ENCODE data around the gene NUMB. TPM values are rescaled to one million over a fixed set of nuclear protein-coding genes. Genes with fewer than 3 reads are reported as not detected.

The NUMB gene
- total RNA-seq, 2 experiments from 2014 or later: 44.5 to 46.4 TPM

DNA sequence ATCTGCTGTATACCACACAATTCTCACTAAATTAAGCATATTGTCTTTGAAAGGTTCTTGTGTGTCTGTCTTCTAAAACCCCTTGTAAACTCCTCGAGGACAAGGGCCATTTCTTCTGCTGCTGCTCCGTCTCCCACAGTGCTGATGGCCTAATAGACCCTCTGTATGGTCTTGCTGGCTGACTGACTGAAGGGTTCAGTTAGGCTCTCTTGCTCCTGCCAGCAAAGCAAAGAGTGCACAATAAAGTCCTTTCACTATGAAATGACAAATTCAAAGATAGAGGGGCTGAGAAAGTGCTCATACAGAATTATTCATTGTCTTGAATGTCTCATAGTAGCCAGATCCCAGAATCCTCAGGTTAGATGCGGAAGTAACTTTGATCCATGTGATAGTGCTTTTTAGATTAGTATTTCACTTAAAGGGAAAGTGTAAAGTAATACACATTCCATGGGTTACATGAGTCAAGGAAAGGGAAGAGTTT is 18.1 kb upstream of the NUMB start:
- no peak for DNase-seq
- H3K36me3 Mint-ChIP-seq (ENCODE audit: low read depth): no peaks in the 10 kb centered on the region
- H3K4me3 Mint-ChIP-seq: no peak overlapping the region
- POLR2A ChIA-PET: no interaction called here
- CTCF ChIA-PET: no interaction called here
- no peak overlapping the region for H3K27ac Mint-ChIP-seq
- peaks cover 5% of the 10 kb centered on the region for H3K4me1 Mint-ChIP-seq
- no peaks in the 10 kb centered on the region for H3K27me3 Mint-ChIP-seq
- H3K9me3 Mint-ChIP-seq: no peaks in the 10 kb centered on the region

DNA sequence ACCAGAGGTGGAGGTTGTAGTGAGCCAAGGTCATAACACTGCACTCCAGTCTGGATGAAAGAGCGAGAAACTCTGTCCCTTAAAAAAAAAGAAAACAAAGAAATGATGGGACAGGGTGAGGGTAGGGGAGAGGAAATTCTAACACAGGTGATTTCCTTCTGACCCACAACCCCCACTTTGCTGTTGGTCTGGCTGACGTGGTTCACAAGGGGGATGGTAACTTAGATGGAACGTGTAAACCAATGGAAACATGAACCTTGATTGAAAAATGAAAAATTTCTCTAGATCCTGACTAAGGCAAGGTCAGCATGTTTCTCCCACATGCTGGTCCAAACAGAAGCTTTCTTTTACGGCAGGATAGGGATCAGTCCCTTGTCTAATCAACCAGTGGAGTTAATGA is 16.6 kb upstream of the NUMB start:
- Mint-ChIP-seq H3K27ac (no peak overlapping the region), H3K9me3 (no peaks in the 10 kb centered on the region), H3K36me3 (ENCODE audit: low read depth) (no peaks in the 10 kb centered on the region), H3K27me3 (no peaks in the 10 kb centered on the region), H3K4me1 (peaks cover 5% of the 10 kb centered on the region), H3K4me3 (no peak overlapping the region)
- no peak for DNase-seq
- ChIA-PET CTCF (interaction anchor here (0.9 to 4.5 kb wide), 2 partner anchors 15 to 179 kb away, joined by 7 to 54 read pairs; no protein-coding TSS in a partner anchor), POLR2A (no interaction called here)

DNA sequence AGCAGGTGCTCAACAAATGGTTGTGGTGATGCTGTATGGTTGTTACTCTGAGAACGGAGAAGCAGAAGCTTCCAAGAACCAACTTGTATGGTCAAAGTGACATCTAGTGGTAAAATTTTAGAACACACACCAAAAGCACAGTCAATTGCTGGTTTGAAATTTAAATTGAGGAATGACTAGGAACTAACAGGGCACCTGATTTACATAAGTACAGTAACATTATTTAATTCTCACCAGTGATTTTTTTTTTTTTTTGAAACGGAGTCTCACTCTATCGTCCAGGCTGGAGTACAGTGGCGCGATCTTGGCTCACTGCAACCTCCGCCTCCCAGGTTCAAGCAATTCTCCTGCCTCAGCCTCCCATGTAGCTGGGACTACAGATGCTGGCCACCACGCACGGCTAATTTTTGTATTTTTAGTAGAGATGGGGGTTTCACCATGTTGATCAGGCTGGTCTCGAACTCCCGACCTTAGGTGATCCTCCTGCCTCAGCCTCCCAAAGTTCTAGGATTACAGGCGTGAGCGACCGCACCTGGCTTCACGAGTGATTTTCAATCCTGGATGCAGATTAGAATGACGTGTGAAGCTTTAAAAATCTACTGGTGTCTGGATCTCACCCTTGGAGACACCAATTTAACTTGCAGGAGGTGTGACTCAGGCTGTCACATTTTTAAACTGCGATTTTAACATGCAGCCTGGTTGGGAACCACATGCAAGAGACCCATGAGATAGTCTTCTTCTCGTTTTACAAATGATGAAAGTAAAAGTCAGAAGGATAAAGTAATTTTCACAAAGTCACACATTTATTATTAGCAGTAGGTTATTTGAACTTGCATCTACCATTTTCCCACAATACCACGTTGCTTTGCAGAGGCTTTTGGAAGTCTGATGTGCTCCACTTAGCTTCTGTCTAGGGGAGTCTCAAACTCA is 14.1 kb upstream of the NUMB start:
- peaks cover 12% of the 10 kb centered on the region for H3K4me1 Mint-ChIP-seq
- no peaks in the 10 kb centered on the region for H3K36me3 Mint-ChIP-seq (ENCODE audit: low read depth)
- no peaks in the 10 kb centered on the region for H3K27me3 Mint-ChIP-seq
- H3K9me3 Mint-ChIP-seq: no peaks in the 10 kb centered on the region
- ChIA-PET CTCF (interaction anchor here (0.7 to 4.5 kb wide), 25 partner anchors 8 to 1019 kb away, joined by 3 to 54 read pairs (median 4); partner anchors contain the start of genes NUMB and RBM25), POLR2A (interaction anchor here (0.6 to 1.4 kb wide), 6 partner anchors 9 to 414 kb away, joined by 3 to 8 read pairs (median 4); partner anchors contain the start of genes RBM25 and RIOX1)
- DNase-seq: no peak
- no peak overlapping the region for H3K27ac Mint-ChIP-seq
- H3K4me3 Mint-ChIP-seq: no peak overlapping the region

DNA sequence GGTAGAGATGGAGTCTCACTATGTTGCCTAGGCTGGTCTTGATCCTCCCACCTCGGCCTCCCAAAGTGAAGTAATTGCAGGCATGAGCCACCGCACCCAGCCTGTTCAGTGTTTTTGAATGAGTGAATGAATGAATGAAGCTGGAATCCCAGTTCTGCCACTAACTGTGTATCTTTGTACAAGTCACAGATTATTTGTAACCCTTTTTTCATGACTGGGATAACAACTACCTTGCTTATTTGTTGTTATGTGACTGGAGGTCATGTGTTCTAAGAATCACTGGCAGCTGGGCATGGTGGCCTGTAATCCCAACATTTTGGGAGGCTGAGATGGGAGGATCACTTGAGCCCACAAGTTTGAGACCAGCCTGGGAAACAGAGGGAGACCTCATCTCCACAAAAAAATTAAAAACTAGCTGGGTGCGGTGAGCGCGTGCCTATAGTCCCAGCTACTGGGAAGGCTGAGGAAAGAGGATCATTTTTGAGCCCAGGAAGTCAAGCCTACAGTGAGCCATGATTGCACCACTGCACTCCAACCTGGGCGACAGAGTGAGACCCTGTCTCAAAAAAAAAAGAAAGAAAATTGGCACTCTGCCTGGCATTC is 13.3 kb upstream of the NUMB start:
- Mint-ChIP-seq H3K9me3 (no peaks in the 10 kb centered on the region), H3K4me3 (no peak overlapping the region), H3K27ac (no peak overlapping the region), H3K36me3 (ENCODE audit: low read depth) (no peaks in the 10 kb centered on the region), H3K4me1 (peaks cover 19% of the 10 kb centered on the region), H3K27me3 (no peaks in the 10 kb centered on the region)
- ChIA-PET CTCF (interaction anchor here (0.6 to 4.5 kb wide), 28 partner anchors 9 to 1018 kb away, joined by 3 to 54 read pairs (median 4); partner anchors contain the start of genes NUMB and RBM25), POLR2A (interaction anchor here (0.6 to 1.4 kb wide), 5 partner anchors 8 to 413 kb away, joined by 3 to 8 read pairs (median 4); partner anchors contain the start of genes RBM25 and RIOX1)
- DNase-seq: no peak

DNA sequence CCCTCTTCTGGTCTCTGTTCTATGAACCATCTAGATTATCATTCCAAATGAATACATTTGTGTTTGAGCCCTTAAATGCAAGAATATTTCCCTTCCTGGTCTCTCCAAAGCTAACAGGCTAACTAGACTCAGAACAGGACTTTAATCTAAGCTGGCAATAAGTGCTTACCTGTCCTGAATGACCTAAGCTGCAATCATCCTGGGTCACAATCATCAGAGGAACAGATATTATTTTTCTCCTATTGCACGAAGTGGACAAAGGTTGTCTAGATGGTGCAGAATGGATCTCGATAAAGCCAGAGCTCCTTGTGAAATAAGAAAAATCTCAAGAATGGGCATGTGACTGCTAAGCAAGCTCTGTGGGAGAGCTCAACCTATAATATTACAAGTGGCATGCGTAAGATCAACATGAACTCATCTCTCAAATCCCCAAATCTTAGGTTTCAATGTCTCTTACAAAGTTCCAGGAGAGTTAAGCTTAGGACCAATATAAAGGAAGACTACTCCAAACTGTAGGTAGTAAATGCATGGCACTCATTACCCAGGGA is 10.6 kb upstream of the NUMB start:
- no peaks in the 10 kb centered on the region for H3K36me3 Mint-ChIP-seq (ENCODE audit: low read depth)
- no peak overlapping the region for H3K27ac Mint-ChIP-seq
- CTCF ChIA-PET: interaction anchor here (1.0 to 3.7 kb wide), 4 partner anchors 10 to 296 kb away, joined by 3 to 22 read pairs (median 12); partner anchors contain the start of gene NUMB
- no peak overlapping the region for H3K4me3 Mint-ChIP-seq
- POLR2A ChIA-PET: interaction anchor here (1.1 to 2.8 kb wide), 3 partner anchors 10 to 22 kb away, joined by 3 to 10 read pairs (median 3); partner anchors contain the start of gene NUMB
- H3K4me1 Mint-ChIP-seq: peaks cover 40% of the 10 kb centered on the region
- DNase-seq: no peak
- H3K27me3 Mint-ChIP-seq: no peaks in the 10 kb centered on the region
- no peaks in the 10 kb centered on the region for H3K9me3 Mint-ChIP-seq

DNA sequence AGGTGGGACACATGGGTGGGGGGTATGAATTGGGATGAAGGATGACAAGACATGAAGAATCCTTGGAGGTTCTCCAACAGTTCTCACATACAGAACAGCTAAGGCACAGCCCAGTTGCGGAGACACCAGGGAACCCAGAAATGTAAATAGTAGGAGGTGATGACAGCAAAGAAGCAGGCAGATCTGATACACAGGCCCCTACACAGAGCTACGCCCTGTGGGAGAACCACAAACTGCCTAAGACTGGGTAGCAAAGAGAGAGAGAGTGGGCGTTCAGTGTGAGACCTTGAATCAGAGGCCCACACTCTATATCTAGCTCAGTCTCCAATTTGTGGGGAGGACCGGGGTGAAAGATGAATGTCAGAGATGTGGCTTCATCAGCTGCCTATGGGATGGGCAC is 9.5 kb upstream of the NUMB start:
- no peak for DNase-seq
- ChIA-PET POLR2A (interaction anchor here (0.9 to 2.8 kb wide), 5 partner anchors 9 to 332 kb away, joined by 3 to 10 read pairs (median 4); partner anchors contain the start of genes NUMB, PSEN1 and RIOX1), CTCF (interaction anchor here (0.7 to 3.7 kb wide), 6 partner anchors 9 to 953 kb away, joined by 3 to 22 read pairs (median 8); partner anchors contain the start of gene NUMB)
- Mint-ChIP-seq H3K27me3 (no peaks in the 10 kb centered on the region), H3K9me3 (no peaks in the 10 kb centered on the region), H3K4me1 (peaks cover 49% of the 10 kb centered on the region), H3K27ac (peak overlapping the region; percentile 34), H3K4me3 (no peak overlapping the region), H3K36me3 (ENCODE audit: low read depth) (no peaks in the 10 kb centered on the region)

DNA sequence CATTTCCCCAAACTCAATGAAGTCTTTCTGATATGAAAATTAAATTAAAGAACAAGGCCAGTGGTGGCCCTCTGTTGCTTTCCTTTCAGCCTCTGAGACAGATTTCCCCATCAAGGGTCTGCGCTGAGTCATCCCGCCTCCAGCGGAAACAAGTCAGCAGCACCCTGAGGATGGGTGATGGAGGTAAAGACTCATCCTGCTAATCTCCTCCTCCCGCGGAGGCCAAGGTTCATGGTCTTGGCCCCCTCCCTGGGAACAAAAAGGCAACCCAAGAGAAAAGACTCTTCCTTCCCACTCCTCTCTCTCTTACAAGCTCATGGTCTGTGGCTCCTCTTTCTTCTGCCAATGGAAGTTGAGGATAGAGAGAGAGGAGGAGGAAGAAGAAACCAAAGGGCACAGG is 9.0 kb upstream of the NUMB start:
- Mint-ChIP-seq H3K27me3 (no peaks in the 10 kb centered on the region), H3K36me3 (ENCODE audit: low read depth) (no peaks in the 10 kb centered on the region), H3K27ac (peak overlapping the region; percentile 34), H3K4me3 (no peak overlapping the region), H3K9me3 (no peaks in the 10 kb centered on the region), H3K4me1 (peaks cover 50% of the 10 kb centered on the region)
- DNase-seq: peak; percentile 58
- POLR2A ChIA-PET: interaction anchor here (0.9 to 2.8 kb wide), 5 partner anchors 9 to 331 kb away, joined by 3 to 10 read pairs (median 4); partner anchors contain the start of genes NUMB, PSEN1 and RIOX1
- CTCF ChIA-PET: interaction anchor here (0.7 to 3.7 kb wide), 5 partner anchors 8 to 952 kb away, joined by 3 to 22 read pairs (median 12); partner anchors contain the start of gene NUMB

DNA sequence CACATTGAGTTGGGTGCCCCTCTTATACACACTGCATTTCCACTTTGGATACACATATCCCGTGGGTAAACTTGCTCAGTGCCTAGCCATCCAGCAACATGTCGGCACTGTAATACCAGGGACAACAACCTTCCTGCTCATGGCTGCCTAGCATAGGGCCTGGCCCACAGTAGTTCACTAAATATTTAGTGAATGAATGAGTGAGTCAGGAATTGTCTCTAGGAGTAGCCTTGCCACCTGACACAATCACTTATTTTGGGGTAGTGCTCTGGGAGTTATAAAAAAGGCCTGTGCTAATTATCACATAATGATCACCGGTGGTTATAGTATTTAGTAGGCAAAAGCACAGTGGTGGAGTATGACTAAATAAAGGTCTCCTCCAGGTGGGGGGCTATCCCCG is 8.5 kb upstream of the NUMB start:
- no peaks in the 10 kb centered on the region for H3K27me3 Mint-ChIP-seq
- ChIA-PET POLR2A (interaction anchor here (1.2 to 2.8 kb wide), 3 partner anchors 8 to 172 kb away, joined by 4 to 10 read pairs (median 5); partner anchors contain the start of gene NUMB), CTCF (interaction anchor here (0.7 to 3.7 kb wide), 3 partner anchors 8 to 952 kb away, joined by 4 to 22 read pairs (median 12); partner anchors contain the start of gene NUMB)
- no peak for DNase-seq
- H3K36me3 Mint-ChIP-seq (ENCODE audit: low read depth): no peaks in the 10 kb centered on the region
- H3K9me3 Mint-ChIP-seq: no peaks in the 10 kb centered on the region
- H3K27ac Mint-ChIP-seq: peak overlapping the region; percentile 5
- H3K4me1 Mint-ChIP-seq: peaks cover 48% of the 10 kb centered on the region
- H3K4me3 Mint-ChIP-seq: no peak overlapping the region

DNA sequence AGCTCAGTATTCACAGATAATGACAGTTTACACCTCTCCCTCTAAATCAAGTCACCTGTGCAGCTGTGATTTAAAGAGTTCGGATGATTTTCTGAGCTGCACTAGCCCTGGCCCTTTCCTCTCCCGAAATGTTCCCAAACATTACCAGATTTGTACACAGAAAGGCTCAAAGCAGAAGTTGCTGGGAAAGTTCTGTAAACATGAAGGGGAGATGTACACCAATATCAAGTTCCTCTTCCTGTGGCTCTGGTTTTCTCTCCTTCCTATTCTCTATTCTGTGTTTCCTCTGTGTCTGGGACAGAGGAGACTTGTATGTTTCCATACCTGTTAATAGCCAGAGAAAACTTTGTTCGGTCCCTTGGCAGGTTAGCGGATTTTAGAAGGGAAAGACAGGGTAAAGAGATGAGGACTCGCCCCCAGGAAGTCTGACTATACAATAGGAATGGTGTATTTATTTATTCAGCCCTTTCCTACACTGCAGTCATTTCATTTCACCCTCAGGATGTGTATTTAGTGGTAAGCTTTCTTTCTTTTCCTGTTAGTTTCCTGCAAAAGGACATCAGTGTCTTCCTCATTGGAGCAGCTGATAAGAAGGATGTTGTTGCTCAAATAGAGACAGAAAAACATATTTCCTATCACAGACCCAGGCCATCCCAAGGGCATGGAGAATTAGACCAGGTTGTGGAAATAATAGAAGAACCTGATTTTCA is 7.6 kb upstream of the NUMB start:
- peaks cover 51% of the 10 kb centered on the region for H3K4me1 Mint-ChIP-seq

DNA sequence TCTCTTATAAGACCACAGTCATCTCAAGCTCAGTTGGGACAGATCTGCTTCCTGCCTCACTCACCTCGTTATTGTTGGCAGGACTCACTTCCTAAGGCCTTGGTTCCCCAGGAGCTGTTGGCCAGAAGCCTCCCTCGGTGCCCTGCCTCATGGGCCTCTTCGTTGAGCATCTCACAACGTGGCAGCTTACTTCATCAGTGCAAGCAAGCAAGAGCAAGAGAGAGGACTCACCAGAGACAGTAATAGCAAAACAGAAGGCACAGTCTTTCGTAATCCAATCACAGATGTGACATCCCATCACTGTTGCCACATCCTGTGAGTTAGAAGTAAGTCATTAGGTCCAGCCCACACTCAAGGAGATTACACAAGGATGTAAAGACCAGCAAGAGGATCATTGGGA is 5.1 kb upstream of the NUMB start:
- CTCF ChIA-PET: interaction anchor here (0.9 to 2.3 kb wide), 4 partner anchors 8 to 290 kb away, joined by 3 to 21 read pairs (median 6); no protein-coding TSS in a partner anchor
- H3K27me3 Mint-ChIP-seq: no peaks in the 10 kb centered on the region
- H3K4me1 Mint-ChIP-seq: peaks cover 60% of the 10 kb centered on the region
- peak overlapping the region; percentile 81 for H3K27ac Mint-ChIP-seq
- POLR2A ChIA-PET: interaction anchor here (1.0 to 2.1 kb wide), 5 partner anchors 8 to 405 kb away, joined by 3 to 16 read pairs (median 4); partner anchors contain the start of genes ACOT2, RBM25 and RIOX1
- H3K36me3 Mint-ChIP-seq (ENCODE audit: low read depth): peaks cover under 1% of the 10 kb centered on the region
- peak overlapping the region; percentile 22 for H3K4me3 Mint-ChIP-seq
- H3K9me3 Mint-ChIP-seq: no peaks in the 10 kb centered on the region
- DNase-seq: peak; percentile 54

More for the DNA sequence above, 7.6 kb upstream of the NUMB start:
- ChIA-PET CTCF (interaction anchor here (0.5 kb wide), 2 partner anchors 77 to 250 kb away, joined by 3 to 4 read pairs; no protein-coding TSS in a partner anchor), POLR2A (no interaction called here)
- no peaks in the 10 kb centered on the region for H3K9me3 Mint-ChIP-seq
- no peak for DNase-seq
- no peak overlapping the region for H3K4me3 Mint-ChIP-seq
- no peaks in the 10 kb centered on the region for H3K27me3 Mint-ChIP-seq
- H3K27ac Mint-ChIP-seq: no peak overlapping the region
- H3K36me3 Mint-ChIP-seq (ENCODE audit: low read depth): no peaks in the 10 kb centered on the region

DNA sequence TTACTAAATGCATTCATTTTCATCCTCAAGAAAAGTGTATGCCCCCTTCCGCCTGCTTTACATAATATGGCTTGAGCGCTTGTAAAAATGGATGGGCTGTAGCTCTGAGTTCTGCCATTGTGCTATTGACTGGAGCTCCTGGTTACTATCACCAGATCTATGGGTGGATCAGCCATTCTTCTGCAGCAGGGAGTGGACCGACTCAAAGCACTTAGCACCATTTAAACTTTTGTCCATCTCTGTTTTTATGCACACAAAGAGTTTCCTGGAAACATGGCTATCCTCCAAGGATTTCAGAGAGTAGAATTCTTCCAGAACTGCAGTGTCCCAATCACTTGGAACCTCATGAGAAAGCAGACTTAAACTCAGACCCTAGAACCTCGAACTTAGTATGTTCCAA is 4.5 kb upstream of the NUMB start:
- no peaks in the 10 kb centered on the region for H3K27me3 Mint-ChIP-seq
- no peak for DNase-seq
- peaks cover 58% of the 10 kb centered on the region for H3K4me1 Mint-ChIP-seq
- H3K4me3 Mint-ChIP-seq: no peak overlapping the region
- H3K9me3 Mint-ChIP-seq: no peaks in the 10 kb centered on the region
- POLR2A ChIA-PET: interaction anchor here (0.8 to 2.1 kb wide), 6 partner anchors 8 to 404 kb away, joined by 3 to 16 read pairs (median 4); partner anchors contain the start of genes ACOT2, RBM25 and RIOX1
- peaks cover 3% of the 10 kb centered on the region for H3K36me3 Mint-ChIP-seq (ENCODE audit: low read depth)
- CTCF ChIA-PET: interaction anchor here (1.3 to 2.3 kb wide), 3 partner anchors 9 to 168 kb away, joined by 5 to 21 read pairs (median 7); no protein-coding TSS in a partner anchor
- H3K27ac Mint-ChIP-seq: no peak overlapping the region
